Activated CD4-positive, alpha-beta T cell treated with anti-CD3 and anti-CD28 coated beads, Interleukin-2, amount 10 ng/mL, durations not matched to agents 24 days and 14 days (primary cell): ENCODE measurements around the gene PPP2R2C. TPM values are rescaled to one million over a fixed set of nuclear protein-coding genes. Genes with fewer than 3 reads are reported as not detected.

Experiments
- DNase-seq: peaks from one replicate; pipeline ENCODE4 v3.0.0; 2022
- H3K27ac Mint-ChIP-seq: one replicate; pipeline ENCODE4 v1.8.0; 2022; ENCODE audit warnings: mild to moderate bottlenecking, mixed read lengths
- H3K27me3 Mint-ChIP-seq: one replicate; pipeline ENCODE4 v1.8.0; 2022; ENCODE audit warnings: mixed read lengths
- H3K36me3 Mint-ChIP-seq: one replicate; pipeline ENCODE4 v1.8.0; 2022; ENCODE audit warnings: low read depth, mild to moderate bottlenecking, mixed read lengths
- H3K4me1 Mint-ChIP-seq: one replicate; pipeline ENCODE4 v1.8.0; 2021; ENCODE audit warnings: mixed read lengths
- H3K4me3 Mint-ChIP-seq: one replicate; pipeline ENCODE4 v1.8.0; 2022; ENCODE audit warnings: mild to moderate bottlenecking, moderate library complexity, mixed read lengths
- H3K9me3 Mint-ChIP-seq: one replicate; pipeline ENCODE4 v1.8.0; 2021; ENCODE audit warnings: mixed read lengths
- intact Hi-C: fragments of 100-400 bp; cut with micrococcal nuclease; formaldehyde crosslinking; loops from one replicate; pipeline ENCODE4 v1.15.1; 2023
- total RNA-seq: library from RNA; stranded (reverse); gene quantifications from 2 replicates; pipeline ENCODE4 v1.2.3, GENCODE V29; 2022

The PPP2R2C gene
- total RNA-seq, 1 donor from 2014 or later = not detected

DNA sequence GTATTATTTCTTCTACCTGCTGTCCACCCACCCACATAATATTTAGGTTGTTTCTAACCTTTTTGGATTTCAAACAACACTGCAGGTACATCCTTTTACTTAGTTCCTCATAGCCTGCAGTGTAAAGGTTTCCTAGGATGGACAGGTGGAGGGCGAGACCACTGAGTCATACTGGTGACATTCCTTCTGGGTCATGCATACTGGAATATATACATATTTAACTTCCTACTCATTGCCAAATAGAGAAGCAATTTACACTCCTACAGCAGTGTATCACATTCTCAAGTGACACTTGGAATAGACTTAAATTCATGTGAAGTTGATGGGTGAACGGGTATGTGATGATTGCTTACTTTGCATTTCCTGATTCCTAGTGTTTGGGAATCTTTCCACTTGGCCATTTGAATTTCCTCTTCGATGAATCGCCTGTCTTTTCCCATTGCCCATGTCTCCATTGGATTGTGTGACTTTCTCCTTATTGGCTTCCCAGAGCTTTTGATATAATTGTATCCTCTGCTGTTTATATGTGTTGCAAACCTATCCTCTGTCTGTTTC is 8.2 kb upstream of the PPP2R2C start:
- DNase-seq = no peak
- Mint-ChIP-seq H3K9me3 (peaks cover 4% of the 10 kb centered on the region), H3K27ac (no peak overlapping the region), H3K27me3 (peaks cover 17% of the 10 kb centered on the region), H3K4me1 (no peaks in the 10 kb centered on the region), H3K36me3 (no peaks in the 10 kb centered on the region), H3K4me3 (no peak overlapping the region)
- intact Hi-C loops = no loop called here

DNA sequence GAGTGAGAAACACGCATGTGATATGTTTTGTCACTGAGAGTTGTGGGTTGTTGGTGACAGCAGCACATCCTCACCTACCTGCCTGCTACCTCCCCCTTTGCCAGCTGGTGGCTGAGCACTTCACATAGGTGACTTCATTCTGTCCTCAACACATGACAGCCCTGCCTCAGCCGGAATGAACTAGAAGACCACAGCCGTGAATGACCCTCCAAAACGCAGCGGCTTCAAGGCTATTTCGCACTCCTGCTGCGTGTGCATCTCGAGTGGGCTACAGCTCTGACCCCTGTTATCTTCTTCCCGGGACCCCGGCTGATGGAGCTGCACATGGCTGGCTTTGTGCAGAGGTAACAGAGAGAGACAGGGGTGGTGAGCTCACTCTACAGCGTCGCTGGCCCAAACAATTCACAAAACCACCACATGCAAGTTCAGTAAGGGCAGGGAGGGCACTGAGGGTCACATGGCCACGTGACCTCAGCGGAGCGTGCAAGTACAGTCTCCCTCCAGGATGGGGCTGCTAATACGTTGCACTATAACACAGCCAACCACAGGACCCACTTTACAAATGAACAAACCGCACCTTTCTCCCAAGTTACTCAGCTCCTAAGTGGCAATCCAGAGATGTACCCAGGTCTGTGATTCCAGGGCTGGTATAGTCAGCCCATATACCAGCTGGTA is 6.3 kb upstream of the PPP2R2C start:
- Mint-ChIP-seq H3K36me3 (no peaks in the 10 kb centered on the region), H3K9me3 (no peaks in the 10 kb centered on the region), H3K4me1 (no peaks in the 10 kb centered on the region)

GRCh38 chr4:6476893-6477292 is 4.5 kb upstream of the PPP2R2C start:
- Mint-ChIP-seq H3K27ac (no peak overlapping the region), H3K9me3 (no peaks in the 10 kb centered on the region), H3K36me3 (no peaks in the 10 kb centered on the region), H3K27me3 (peaks cover 24% of the 10 kb centered on the region), H3K4me3 (no peak overlapping the region), H3K4me1 (no peaks in the 10 kb centered on the region)
- DNase-seq = no peak
- intact Hi-C loops = no loop called here

More for the DNA sequence above, 6.3 kb upstream of the PPP2R2C start:
- intact Hi-C loops = no loop called here
- Mint-ChIP-seq H3K27me3 (peaks cover 18% of the 10 kb centered on the region), H3K4me3 (no peak overlapping the region), H3K27ac (no peak overlapping the region)
- DNase-seq = no peak

- Mint-ChIP-seq H3K36me3 (no peaks in the 10 kb centered on the region), H3K9me3 (no peaks in the 10 kb centered on the region), H3K27me3 (peaks cover 25% of the 10 kb centered on the region), H3K27ac (no peak overlapping the region), H3K4me3 (no peak overlapping the region), H3K4me1 (no peaks in the 10 kb centered on the region)
- intact Hi-C loops = no loop called here
- no peak for DNase-seq
Observed at GRCh38 chr4:6475492-6476020, 3.1 kb upstream of the PPP2R2C start.

GRCh38 chr4:6474705-6475457 is 2.5 kb upstream of the PPP2R2C start:
- Mint-ChIP-seq H3K27ac (no peak overlapping the region), H3K4me1 (no peaks in the 10 kb centered on the region), H3K27me3 (peaks cover 30% of the 10 kb centered on the region), H3K36me3 (no peaks in the 10 kb centered on the region), H3K4me3 (no peak overlapping the region), H3K9me3 (no peaks in the 10 kb centered on the region)
- intact Hi-C loops = no loop called here
- no peak for DNase-seq

DNA sequence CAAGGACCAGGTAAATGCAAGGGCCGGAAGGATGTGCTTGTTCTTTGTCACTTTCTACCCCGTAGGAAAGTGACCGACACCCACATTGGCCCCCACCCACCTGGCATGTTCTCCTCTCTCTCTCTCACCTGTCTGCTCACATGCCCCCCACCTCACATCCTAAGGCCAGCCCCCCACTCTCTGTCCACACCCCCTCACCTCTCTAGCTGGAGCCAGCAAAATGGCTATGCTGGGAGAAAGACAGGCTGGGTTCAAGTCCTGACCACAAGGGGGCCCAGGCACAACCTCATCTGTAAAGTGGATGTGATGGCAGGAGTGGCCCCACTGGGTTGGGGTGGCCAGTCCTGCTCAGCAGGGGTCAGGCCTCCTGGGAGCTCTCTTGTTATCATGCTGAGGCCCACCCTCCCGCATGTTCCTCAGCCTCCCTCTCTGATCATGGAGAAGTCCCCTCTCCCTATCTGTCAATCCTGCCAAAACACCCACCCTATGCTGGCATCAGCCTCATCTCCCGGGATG is 1.7 kb upstream of the PPP2R2C start:
- Mint-ChIP-seq H3K4me3 (no peak overlapping the region), H3K36me3 (no peaks in the 10 kb centered on the region), H3K9me3 (no peaks in the 10 kb centered on the region), H3K27me3 (peaks cover 36% of the 10 kb centered on the region), H3K27ac (no peak overlapping the region), H3K4me1 (no peaks in the 10 kb centered on the region)
- DNase-seq = no peak
- intact Hi-C loops = no loop called here

- H3K36me3 Mint-ChIP-seq = no peaks in the 10 kb centered on the region
- peaks cover 43% of the 10 kb centered on the region for H3K27me3 Mint-ChIP-seq
- no peaks in the 10 kb centered on the region for H3K9me3 Mint-ChIP-seq
- H3K4me3 Mint-ChIP-seq = no peak overlapping the region
- DNase-seq = no peak
- no peaks in the 10 kb centered on the region for H3K4me1 Mint-ChIP-seq
- no peak overlapping the region for H3K27ac Mint-ChIP-seq
- intact Hi-C loops = no loop called here
Observed at GRCh38 chr4:6473264-6474052, 1.0 kb upstream of the PPP2R2C start.

DNA sequence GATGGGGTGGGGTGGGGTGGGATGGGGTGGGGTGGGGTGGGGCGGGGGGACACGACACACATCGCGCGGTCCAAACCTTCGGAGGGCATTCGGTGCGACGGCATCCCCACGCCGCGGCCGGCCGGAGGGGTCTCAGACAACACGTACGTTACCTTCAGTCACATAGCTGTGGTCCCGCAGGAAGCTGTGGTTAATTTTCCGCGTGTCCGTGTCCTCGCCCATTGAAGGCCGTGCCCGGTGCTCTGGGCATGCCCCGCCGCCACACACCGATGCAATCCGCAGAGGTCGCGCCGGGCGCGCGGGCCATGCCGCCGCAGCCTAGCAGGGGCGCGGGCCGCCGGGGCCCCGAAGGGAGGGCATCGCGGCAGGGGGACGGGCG is 417 bp downstream of the PPP2R2C start:
- no peaks in the 10 kb centered on the region for H3K9me3 Mint-ChIP-seq
- no peaks in the 10 kb centered on the region for H3K4me1 Mint-ChIP-seq
- no peaks in the 10 kb centered on the region for H3K36me3 Mint-ChIP-seq
- no peak for DNase-seq
- intact Hi-C loops = no loop called here
- H3K4me3 Mint-ChIP-seq = no peak overlapping the region
- H3K27me3 Mint-ChIP-seq = peaks cover 46% of the 10 kb centered on the region
- H3K27ac Mint-ChIP-seq = no peak overlapping the region

DNA sequence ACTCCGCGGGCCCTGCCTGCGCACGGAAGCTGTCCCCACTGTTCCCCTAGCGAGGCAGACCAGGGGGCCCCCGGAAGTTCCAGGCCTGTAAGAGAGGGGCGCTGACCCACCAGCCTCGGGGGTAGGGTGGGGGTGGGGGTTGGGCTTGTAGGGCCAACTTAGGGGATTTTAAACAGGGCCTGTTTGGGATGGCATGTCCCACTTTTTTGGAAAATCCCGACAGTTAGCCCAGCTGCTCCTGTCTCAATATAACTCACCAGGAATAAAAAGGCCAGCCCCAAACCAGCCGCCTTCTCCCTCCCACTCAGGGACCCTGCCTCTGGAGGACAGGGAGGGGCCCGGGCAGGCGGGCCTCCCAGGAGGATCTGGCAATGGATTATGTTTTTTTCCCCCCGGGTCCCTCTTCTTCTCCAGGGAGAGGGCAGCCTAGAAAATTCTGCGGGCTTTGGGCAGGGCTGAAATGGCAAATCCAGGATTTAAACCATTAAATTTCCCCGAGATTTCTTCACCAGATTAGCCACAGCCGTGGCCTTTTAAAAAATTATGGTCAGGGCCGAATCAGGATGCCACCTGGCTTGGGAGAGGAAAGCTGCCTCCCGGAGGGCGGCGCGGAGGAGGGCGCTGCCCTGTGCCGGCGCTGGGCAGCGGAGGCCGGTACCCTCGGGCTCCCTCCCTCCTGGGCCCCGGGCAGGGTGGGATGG is 957 bp downstream of the PPP2R2C start:
- DNase-seq = no peak

DNA sequence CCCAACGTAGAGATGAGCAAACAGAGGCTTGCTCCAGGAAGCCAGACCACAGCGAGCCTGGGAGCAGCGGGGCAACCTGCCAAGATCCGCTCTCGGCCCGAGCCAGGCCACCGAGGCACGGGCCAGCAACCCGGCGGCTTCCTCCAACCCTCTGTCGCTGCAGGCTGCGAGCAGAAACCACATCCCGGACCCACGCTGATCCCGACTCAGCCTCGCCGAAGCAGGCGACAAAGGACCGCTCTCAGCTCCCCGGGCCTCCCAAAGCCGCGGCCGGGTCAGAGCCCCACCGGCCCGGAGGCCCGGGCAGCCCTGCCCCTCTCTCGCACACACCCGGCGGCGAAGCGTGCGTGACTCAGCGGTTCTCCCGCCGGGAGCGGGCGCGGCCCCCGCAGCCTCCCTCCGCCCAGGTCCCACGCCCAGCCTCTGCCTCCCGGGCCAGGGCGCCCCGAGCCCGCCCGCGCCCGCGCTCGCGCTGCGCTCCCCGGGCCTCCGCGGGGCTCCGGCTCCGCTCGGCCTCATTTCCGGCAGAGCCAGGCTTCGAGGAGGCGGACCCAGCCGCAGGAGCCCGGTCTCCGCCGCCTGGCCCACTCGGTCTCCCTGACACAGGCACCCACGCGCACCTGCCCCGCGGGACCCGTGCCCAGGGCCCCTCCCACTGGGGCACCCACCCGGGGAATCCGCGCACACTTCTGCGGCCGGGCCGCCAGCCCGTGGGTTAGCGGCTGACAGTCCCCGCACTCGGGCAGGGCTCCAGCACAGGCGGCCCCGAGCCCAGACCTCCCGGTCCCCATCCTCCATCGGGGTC is 1.7 kb downstream of the PPP2R2C start:
- no peak overlapping the region for H3K27ac Mint-ChIP-seq
- peaks cover 46% of the 10 kb centered on the region for H3K27me3 Mint-ChIP-seq
- no peaks in the 10 kb centered on the region for H3K4me1 Mint-ChIP-seq
- H3K4me3 Mint-ChIP-seq = peak overlapping the region; percentile 40
- no peaks in the 10 kb centered on the region for H3K9me3 Mint-ChIP-seq
- intact Hi-C loops = no loop called here
- peak; percentile 60 for DNase-seq
- no peaks in the 10 kb centered on the region for H3K36me3 Mint-ChIP-seq

More for the DNA sequence above, 957 bp downstream of the PPP2R2C start:
- Mint-ChIP-seq H3K9me3 (no peaks in the 10 kb centered on the region), H3K4me1 (no peaks in the 10 kb centered on the region), H3K27ac (no peak overlapping the region), H3K27me3 (peaks cover 46% of the 10 kb centered on the region), H3K4me3 (no peak overlapping the region), H3K36me3 (no peaks in the 10 kb centered on the region)
- intact Hi-C loops = no loop called here

DNA sequence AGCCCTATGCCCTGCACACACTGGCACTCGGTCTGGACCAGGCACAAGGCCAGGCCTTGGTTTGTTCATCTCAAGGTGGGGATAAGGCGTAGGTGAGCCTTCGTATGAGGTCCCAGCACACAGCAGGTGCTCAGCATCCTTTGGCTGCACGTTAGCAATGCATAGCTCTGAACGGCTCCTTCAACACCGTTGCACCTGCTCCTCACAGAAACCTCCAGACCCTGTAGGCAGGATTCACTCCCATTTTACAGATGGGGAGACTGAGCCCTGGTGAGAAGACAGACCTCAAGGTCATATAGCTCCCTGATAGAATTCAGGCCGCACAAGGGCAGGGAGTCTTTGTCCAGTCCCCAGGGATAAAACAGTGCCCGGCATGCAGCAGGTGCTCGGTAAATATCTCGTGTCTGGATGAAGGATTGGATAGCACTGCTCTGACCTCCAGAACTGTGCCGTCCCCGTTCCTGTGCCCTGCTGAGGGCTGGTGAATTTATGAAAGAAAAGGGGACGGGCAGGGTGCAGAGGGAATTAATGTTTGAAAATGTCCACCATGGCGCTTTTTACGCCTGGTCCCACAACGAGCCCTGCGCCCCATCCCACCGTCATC is 2.4 kb downstream of the PPP2R2C start:
- intact Hi-C loops = no loop called here
- Mint-ChIP-seq H3K27me3 (peaks cover 42% of the 10 kb centered on the region), H3K4me1 (no peaks in the 10 kb centered on the region), H3K27ac (no peak overlapping the region), H3K36me3 (no peaks in the 10 kb centered on the region), H3K4me3 (peak overlapping the region; percentile 40), H3K9me3 (no peaks in the 10 kb centered on the region)
- no peak for DNase-seq

GRCh38 chr4:6469144-6469543 is 3.3 kb downstream of the PPP2R2C start:
- Mint-ChIP-seq H3K9me3 (no peaks in the 10 kb centered on the region), H3K27ac (no peak overlapping the region), H3K4me1 (no peaks in the 10 kb centered on the region), H3K36me3 (no peaks in the 10 kb centered on the region), H3K27me3 (peaks cover 38% of the 10 kb centered on the region), H3K4me3 (no peak overlapping the region)
- intact Hi-C loops = no loop called here
- DNase-seq = no peak
